SU-DHL-6 (cell line): ENCODE data around the gene ABCB8.

Experiments used
- CTCF ChIP-seq: fragments of 200-600 bp; sonication (generic); IDR thresholded peaks from one replicate; pipeline ENCODE4 v1.5.1; 2017; ENCODE audit warnings: antibody characterized with exemption, mild to moderate bottlenecking, low read length, moderate library complexity; ENCODE audit not compliant: insufficient read depth, poor library complexity, severe bottlenecking
- EZH2phosphoT487 ChIP-seq: fragments of 200-600 bp; sonication (generic), shearing (Covaris generic); conservative IDR thresholded peaks from 2 replicates; pipeline ENCODE4 v1.6.1; 2018; ENCODE audit warnings: mild to moderate bottlenecking, antibody characterized with exemption, low read length, moderate library complexity, mixed read lengths

DNA sequence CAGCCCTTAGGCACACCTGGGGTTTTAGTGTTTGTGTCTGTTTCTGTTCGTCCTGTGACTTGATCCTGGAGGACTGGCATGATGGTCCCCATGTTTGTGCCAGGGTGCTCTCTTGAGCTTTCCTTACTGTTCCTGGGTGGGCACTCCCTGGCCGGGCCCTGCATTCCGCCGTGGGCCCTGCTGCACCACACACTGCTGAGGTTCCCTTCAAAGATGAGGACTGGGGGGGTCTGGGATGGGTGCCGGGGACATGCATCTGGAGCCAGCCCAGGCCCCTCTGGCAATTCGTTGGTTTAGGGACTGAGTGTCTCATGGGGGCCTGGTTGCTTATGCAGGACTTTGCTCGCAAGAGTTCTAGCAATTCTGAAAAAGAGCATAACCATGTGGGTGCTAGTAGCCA is 62.8 kb downstream of the ABCB8 start:
- TF ChIP-seq EZH2phosphoT487 = no peak
- no peak for TF ChIP-seq CTCF
